SK-N-SH (cell line): ENCODE results near the gene FCHSD2. TPM values are rescaled to one million over a fixed set of nuclear protein-coding genes. Genes with fewer than 3 reads are reported as not detected.

Source experiments
- CTCF ChIA-PET: fragments of 300-600, 350-600 bp; formaldehyde crosslinking; extraction: SDS; loops from one replicate; lab custom pipeline; 2021; lab: Yijun Ruan, JAX
- POLR2A ChIA-PET: fragments of 350-600 bp; sonication (Branson Sonifier 250); formaldehyde crosslinking; extraction: SDS; loops from one replicate; lab custom pipeline; 2020; ENCODE audit warnings: antibody characterized with exemption, inconsistent platforms; lab: Yijun Ruan, JAX
- DNase-seq: peaks from one replicate; pipeline ENCODE4 v3.0.0; 2012
- H2AFZ ChIP-seq: fragments of 200-600 bp; sonication (generic); 2 replicates; pipeline ENCODE4 v1.8.1; 2016; ENCODE audit warnings: antibody characterized with exemption, mild to moderate bottlenecking, low read depth
- H3F3A ChIP-seq: fragments of 200-600 bp; sonication (generic); replicated peaks from 2 replicates; pipeline ENCODE3; 2016; ENCODE audit warnings: antibody characterized with exemption, mild to moderate bottlenecking; ENCODE audit not compliant: insufficient read depth
- H3K27ac ChIP-seq, 2 experiments: fragments of 200-500 bp in 1 of 2; fragments of 200-600 bp in 1 of 2; sonication (Bioruptor generic) in 1 of 2; sonication (generic), shearing (Covaris generic) in 1 of 2; 2 replicates each; pipeline versions ENCODE4 v1.5.1 to v1.6.1; 2014 to 2016; ENCODE audit warnings: low read depth in 2 of 2, inconsistent platforms in 1 of 2, low read length in 1 of 2, mild to moderate bottlenecking in 1 of 2, mixed read lengths in 1 of 2
- H3K27me3 ChIP-seq: fragments of 200-600 bp; sonication (generic), shearing (Covaris generic); 2 replicates; pipeline ENCODE4 v1.6.1; 2016; ENCODE audit warnings: mixed run types; ENCODE audit not compliant: insufficient read depth
- H3K36me3 ChIP-seq, 2 experiments: fragments of 200-500 bp in 1 of 2; fragments of 200-600 bp in 1 of 2; sonication (Bioruptor generic) in 1 of 2; sonication (generic) in 1 of 2; replicated peaks in 1 of 2; 2 replicates each; pipeline versions ENCODE3 to v1.5.1; 2014 to 2016; ENCODE audit warnings: low read length in 1 of 2, mild to moderate bottlenecking in 1 of 2; ENCODE audit not compliant: insufficient read depth in 2 of 2, control insufficient read depth in 1 of 2
- H3K4me1 ChIP-seq, 2 experiments: fragments of 200-500 bp in 1 of 2; fragments of 200-600 bp in 1 of 2; sonication (Bioruptor generic) in 1 of 2; sonication (generic), shearing (Covaris generic) in 1 of 2; 2 replicates each; pipeline versions ENCODE4 v1.5.1 to v1.6.1; 2014 to 2016; ENCODE audit warnings: low read depth in 1 of 2, low read length in 1 of 2, mixed run types in 1 of 2; ENCODE audit not compliant: insufficient read depth in 2 of 2, control insufficient read depth in 1 of 2
- H3K4me2 ChIP-seq: fragments of 200-600 bp; sonication (generic), shearing (Covaris generic); 2 replicates; pipeline ENCODE4 v1.6.1; 2017; ENCODE audit warnings: mixed run types
- H3K4me3 ChIP-seq, 2 experiments: fragments of 200-500 bp in 1 of 2; fragments of 200-600 bp in 1 of 2; sonication (Bioruptor generic) in 1 of 2; sonication (generic), shearing (Covaris generic) in 1 of 2; 2 replicates each; pipeline versions ENCODE4 v1.5.1 to v1.8.1; 2014 to 2016; ENCODE audit warnings: low read depth in 2 of 2, inconsistent platforms in 1 of 2, low read length in 1 of 2, mild to moderate bottlenecking in 1 of 2, mixed read lengths in 1 of 2, moderate library complexity in 1 of 2
- H3K79me2 ChIP-seq: fragments of 200-600 bp; sonication (generic); 2 replicates; pipeline ENCODE4 v1.8.1; 2017; ENCODE audit warnings: mild to moderate bottlenecking; ENCODE audit not compliant: insufficient read depth
- H3K9ac ChIP-seq: fragments of 200-600 bp; sonication (generic); 2 replicates; pipeline ENCODE4 v1.6.1; 2017; ENCODE audit warnings: mixed run types
- H3K9me2 ChIP-seq: fragments of 200-600 bp; sonication (generic); 2 replicates; pipeline ENCODE4 v1.6.1; 2017; ENCODE audit warnings: mixed run types
- H3K9me3 ChIP-seq: fragments of 200-600 bp; sonication (generic); 2 replicates; pipeline ENCODE4 v1.6.1; 2017; ENCODE audit warnings: mixed run types, mild to moderate bottlenecking, moderate library complexity
- H4K20me1 ChIP-seq: fragments of 200-600 bp; sonication (generic); 2 replicates; pipeline ENCODE4 v1.6.1; 2017; ENCODE audit warnings: mild to moderate bottlenecking, mixed run types; ENCODE audit not compliant: insufficient read depth
- CHD2 ChIP-seq: fragments of 150-350 bp; IDR thresholded peaks from 2 replicates; pipeline ENCODE4 v1.6.1; 2018; ENCODE audit warnings: low read length; ENCODE audit not compliant: partially characterized antibody
- ELF1 ChIP-seq: IDR thresholded peaks from 2 replicates; pipeline ENCODE4 v1.4.0; 2012
- EP300 ChIP-seq, 2 experiments: IDR thresholded peaks; 2 replicates each; pipeline versions ENCODE4 v1.4.0 to v1.6.1; 2012; ENCODE audit warnings: borderline replicate concordance in 1 of 2, low read depth in 1 of 2, low read length in 1 of 2
- EZH2phosphoT487 ChIP-seq: fragments of 200-600 bp; sonication (generic); IDR thresholded peaks from 2 replicates; pipeline ENCODE4 v1.6.1; 2017; ENCODE audit warnings: low read depth, mixed run types, mild to moderate bottlenecking, antibody characterized with exemption, moderate library complexity, borderline replicate concordance
- FOSL2 ChIP-seq: IDR thresholded peaks from 2 replicates; pipeline ENCODE4 v1.4.0; 2012; ENCODE audit warnings: low read depth, mild to moderate bottlenecking, moderate library complexity, borderline replicate concordance
- FOXM1 ChIP-seq: IDR thresholded peaks from 2 replicates; pipeline ENCODE4 v1.4.0; 2012; ENCODE audit warnings: low read depth, mild to moderate bottlenecking
- GABPA ChIP-seq: IDR thresholded peaks from 2 replicates; pipeline ENCODE4 v1.4.0; 2012; ENCODE audit warnings: low read depth, mild to moderate bottlenecking
- JUND ChIP-seq: IDR thresholded peaks from 2 replicates; pipeline ENCODE4 v1.4.0; 2012
- MEF2A ChIP-seq: IDR thresholded peaks from 2 replicates; pipeline ENCODE4 v1.4.0; 2012; ENCODE audit warnings: low read depth, borderline replicate concordance
- MXI1 ChIP-seq: IDR thresholded peaks from 2 replicates; pipeline ENCODE4 v1.6.1; 2012; ENCODE audit warnings: mild to moderate bottlenecking, low read depth, low read length, improper control_type of control experiment
- RCOR1 ChIP-seq: fragments of 150-350 bp; IDR thresholded peaks from 2 replicates; pipeline ENCODE4 v1.6.1; 2017; ENCODE audit warnings: antibody characterized with exemption, low read length
- SIN3A ChIP-seq: IDR thresholded peaks from 2 replicates; pipeline ENCODE4 v1.6.1; 2012; ENCODE audit warnings: low read depth, mild to moderate bottlenecking, low read length, moderate library complexity, borderline replicate concordance
- YY1 ChIP-seq: IDR thresholded peaks from 2 replicates; pipeline ENCODE4 v1.4.0; 2012; ENCODE audit warnings: low read depth, mild to moderate bottlenecking
- WGBS: methylation state at CpG from one replicate; pipeline ENCODE4 v1.1.6; 2017; ENCODE audit warnings: low lambda C conversion rate; 5-methylcytosine and 5-hydroxymethylcytosine counted together
- polyA plus RNA-seq, 3 experiments: library from polyadenylated mRNA; depleted of rRNA; stranded (reverse); fragments of >200 nt; gene quantifications; 2 replicates each; pipeline ENCODE4 v1.2.3, GENCODE V29; 2012
- TF ChIP-seq, protein P1 (sequence below): IDR thresholded peaks from 2 replicates; pipeline ENCODE4; 2012
- TF ChIP-seq, protein P2 (sequence below): IDR thresholded peaks from 2 replicates; pipeline ENCODE4 v1.4.0; 2012; ENCODE audit warnings: low read depth
- TF ChIP-seq, protein P3 (sequence below): fragments of 200-600 bp; sonication (generic); IDR thresholded peaks from 2 replicates; pipeline ENCODE4 v1.6.1; 2017; ENCODE audit warnings: antibody characterized with exemption, mild to moderate bottlenecking, moderate library complexity
- TF ChIP-seq, protein P4 (sequence below): IDR thresholded peaks from 2 replicates; pipeline ENCODE4 v1.6.1; 2012; ENCODE audit warnings: mild to moderate bottlenecking, low read depth, low read length, moderate library complexity
- TF ChIP-seq, protein P5 (sequence below): IDR thresholded peaks from 2 replicates; pipeline ENCODE4 v1.4.0; 2012; ENCODE audit warnings: low read depth, borderline replicate concordance
- TF ChIP-seq, protein P6 (sequence below): fragments of 150-350 bp; IDR thresholded peaks from 2 replicates; pipeline ENCODE4 v1.6.1; 2017; ENCODE audit warnings: antibody characterized with exemption, low read length, low read depth, borderline replicate concordance
- TF ChIP-seq, protein P7 (sequence below): IDR thresholded peaks from 2 replicates; pipeline ENCODE4 v1.4.0; 2012; ENCODE audit warnings: low read depth, borderline replicate concordance

The FCHSD2 gene
- polyA plus RNA-seq, 1 of the 3 experiments (the other 2 are of a cell fraction) = 10.4 TPM

DNA sequence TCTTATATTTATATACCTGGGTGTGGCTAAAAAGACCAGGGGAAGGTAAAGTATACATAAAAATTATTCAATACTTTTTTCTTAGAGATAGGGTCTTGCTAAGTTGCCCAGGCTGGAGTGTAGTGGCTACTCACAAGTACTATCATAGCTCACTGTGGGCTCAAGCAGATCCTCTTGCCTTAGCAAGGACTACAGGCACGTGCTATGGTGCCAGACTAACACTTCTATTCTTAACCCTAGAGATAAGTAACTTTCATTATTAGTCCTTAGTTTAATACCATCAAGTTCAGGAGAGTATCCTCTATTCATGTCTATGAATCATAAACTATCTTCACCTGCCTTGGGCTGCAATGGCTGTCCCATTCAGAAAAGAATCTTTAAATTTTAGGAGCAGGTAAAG lies 11.9 kb downstream of the FCHSD2 start (continued):
- TF ChIP-seq SIN3A (no peak), MEF2A (no peak), FOXM1 (no peak), ELF1 (no peak), RCOR1 (no peak), YY1 (no peak), JUND (no peak)
- TF ChIP-seq, protein P1, sequence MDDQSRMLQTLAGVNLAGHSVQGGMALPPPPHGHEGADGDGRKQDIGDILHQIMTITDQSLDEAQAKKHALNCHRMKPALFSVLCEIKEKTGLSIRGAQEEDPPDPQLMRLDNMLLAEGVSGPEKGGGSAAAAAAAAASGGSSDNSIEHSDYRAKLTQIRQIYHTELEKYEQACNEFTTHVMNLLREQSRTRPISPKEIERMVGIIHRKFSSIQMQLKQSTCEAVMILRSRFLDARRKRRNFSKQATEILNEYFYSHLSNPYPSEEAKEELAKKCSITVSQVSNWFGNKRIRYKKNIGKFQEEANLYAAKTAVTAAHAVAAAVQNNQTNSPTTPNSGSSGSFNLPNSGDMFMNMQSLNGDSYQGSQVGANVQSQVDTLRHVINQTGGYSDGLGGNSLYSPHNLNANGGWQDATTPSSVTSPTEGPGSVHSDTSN = no peak

DNA sequence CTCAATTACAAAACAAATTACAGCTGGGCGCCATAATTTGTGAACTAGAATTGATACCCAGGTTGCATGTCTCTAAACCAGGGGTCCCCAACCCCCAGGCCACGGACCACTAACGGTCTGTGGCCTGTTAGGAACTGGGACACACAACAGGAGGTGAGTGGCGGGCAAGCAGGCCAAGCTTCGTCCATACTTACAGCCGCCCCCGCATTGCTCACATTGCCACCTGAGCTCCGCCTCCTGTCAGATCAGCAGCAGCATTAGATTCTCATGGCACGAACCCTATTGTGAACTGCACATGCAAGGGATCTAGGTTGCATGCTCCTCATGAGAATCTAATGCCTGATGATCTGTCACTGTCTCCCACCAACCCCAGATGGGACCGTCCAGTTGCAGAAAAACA lies 12.9 kb downstream of the FCHSD2 start:
- peaks cover 50% of the 10 kb centered on the region for H3K79me2 ChIP-seq
- H3K27me3 ChIP-seq = no peaks in the 10 kb centered on the region
- POLR2A ChIA-PET = no interaction called here
- no peak overlapping the region for H2AFZ ChIP-seq
- TF ChIP-seq GABPA (no peak), EZH2phosphoT487 (no peak), MXI1 (no peak), CHD2 (no peak), JUND (no peak), SIN3A (no peak), FOSL2 (no peak), ELF1 (no peak), EP300 (IDR thresholded peaks at IDR 0.05; ENCODE audit: borderline replicate concordance in 1 of 2, low read depth in 1 of 2, low read length in 1 of 2) (no peak)
- TF ChIP-seq, protein P2, sequence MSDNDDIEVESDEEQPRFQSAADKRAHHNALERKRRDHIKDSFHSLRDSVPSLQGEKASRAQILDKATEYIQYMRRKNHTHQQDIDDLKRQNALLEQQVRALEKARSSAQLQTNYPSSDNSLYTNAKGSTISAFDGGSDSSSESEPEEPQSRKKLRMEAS = no peak
- TF ChIP-seq, protein P3, sequence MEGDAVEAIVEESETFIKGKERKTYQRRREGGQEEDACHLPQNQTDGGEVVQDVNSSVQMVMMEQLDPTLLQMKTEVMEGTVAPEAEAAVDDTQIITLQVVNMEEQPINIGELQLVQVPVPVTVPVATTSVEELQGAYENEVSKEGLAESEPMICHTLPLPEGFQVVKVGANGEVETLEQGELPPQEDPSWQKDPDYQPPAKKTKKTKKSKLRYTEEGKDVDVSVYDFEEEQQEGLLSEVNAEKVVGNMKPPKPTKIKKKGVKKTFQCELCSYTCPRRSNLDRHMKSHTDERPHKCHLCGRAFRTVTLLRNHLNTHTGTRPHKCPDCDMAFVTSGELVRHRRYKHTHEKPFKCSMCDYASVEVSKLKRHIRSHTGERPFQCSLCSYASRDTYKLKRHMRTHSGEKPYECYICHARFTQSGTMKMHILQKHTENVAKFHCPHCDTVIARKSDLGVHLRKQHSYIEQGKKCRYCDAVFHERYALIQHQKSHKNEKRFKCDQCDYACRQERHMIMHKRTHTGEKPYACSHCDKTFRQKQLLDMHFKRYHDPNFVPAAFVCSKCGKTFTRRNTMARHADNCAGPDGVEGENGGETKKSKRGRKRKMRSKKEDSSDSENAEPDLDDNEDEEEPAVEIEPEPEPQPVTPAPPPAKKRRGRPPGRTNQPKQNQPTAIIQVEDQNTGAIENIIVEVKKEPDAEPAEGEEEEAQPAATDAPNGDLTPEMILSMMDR = no peak
- TF ChIP-seq, protein P4, sequence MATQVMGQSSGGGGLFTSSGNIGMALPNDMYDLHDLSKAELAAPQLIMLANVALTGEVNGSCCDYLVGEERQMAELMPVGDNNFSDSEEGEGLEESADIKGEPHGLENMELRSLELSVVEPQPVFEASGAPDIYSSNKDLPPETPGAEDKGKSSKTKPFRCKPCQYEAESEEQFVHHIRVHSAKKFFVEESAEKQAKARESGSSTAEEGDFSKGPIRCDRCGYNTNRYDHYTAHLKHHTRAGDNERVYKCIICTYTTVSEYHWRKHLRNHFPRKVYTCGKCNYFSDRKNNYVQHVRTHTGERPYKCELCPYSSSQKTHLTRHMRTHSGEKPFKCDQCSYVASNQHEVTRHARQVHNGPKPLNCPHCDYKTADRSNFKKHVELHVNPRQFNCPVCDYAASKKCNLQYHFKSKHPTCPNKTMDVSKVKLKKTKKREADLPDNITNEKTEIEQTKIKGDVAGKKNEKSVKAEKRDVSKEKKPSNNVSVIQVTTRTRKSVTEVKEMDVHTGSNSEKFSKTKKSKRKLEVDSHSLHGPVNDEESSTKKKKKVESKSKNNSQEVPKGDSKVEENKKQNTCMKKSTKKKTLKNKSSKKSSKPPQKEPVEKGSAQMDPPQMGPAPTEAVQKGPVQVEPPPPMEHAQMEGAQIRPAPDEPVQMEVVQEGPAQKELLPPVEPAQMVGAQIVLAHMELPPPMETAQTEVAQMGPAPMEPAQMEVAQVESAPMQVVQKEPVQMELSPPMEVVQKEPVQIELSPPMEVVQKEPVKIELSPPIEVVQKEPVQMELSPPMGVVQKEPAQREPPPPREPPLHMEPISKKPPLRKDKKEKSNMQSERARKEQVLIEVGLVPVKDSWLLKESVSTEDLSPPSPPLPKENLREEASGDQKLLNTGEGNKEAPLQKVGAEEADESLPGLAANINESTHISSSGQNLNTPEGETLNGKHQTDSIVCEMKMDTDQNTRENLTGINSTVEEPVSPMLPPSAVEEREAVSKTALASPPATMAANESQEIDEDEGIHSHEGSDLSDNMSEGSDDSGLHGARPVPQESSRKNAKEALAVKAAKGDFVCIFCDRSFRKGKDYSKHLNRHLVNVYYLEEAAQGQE = no peak
- TF ChIP-seq, protein P5, sequence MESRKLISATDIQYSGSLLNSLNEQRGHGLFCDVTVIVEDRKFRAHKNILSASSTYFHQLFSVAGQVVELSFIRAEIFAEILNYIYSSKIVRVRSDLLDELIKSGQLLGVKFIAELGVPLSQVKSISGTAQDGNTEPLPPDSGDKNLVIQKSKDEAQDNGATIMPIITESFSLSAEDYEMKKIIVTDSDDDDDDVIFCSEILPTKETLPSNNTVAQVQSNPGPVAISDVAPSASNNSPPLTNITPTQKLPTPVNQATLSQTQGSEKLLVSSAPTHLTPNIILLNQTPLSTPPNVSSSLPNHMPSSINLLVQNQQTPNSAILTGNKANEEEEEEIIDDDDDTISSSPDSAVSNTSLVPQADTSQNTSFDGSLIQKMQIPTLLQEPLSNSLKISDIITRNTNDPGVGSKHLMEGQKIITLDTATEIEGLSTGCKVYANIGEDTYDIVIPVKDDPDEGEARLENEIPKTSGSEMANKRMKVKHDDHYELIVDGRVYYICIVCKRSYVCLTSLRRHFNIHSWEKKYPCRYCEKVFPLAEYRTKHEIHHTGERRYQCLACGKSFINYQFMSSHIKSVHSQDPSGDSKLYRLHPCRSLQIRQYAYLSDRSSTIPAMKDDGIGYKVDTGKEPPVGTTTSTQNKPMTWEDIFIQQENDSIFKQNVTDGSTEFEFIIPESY = no peak
- TF ChIP-seq, protein P6, sequence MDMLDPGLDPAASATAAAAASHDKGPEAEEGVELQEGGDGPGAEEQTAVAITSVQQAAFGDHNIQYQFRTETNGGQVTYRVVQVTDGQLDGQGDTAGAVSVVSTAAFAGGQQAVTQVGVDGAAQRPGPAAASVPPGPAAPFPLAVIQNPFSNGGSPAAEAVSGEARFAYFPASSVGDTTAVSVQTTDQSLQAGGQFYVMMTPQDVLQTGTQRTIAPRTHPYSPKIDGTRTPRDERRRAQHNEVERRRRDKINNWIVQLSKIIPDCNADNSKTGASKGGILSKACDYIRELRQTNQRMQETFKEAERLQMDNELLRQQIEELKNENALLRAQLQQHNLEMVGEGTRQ = no peak
- TF ChIP-seq, protein P7, sequence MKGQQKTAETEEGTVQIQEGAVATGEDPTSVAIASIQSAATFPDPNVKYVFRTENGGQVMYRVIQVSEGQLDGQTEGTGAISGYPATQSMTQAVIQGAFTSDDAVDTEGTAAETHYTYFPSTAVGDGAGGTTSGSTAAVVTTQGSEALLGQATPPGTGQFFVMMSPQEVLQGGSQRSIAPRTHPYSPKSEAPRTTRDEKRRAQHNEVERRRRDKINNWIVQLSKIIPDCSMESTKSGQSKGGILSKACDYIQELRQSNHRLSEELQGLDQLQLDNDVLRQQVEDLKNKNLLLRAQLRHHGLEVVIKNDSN = no peak
- H3F3A ChIP-seq = no peaks in the 10 kb centered on the region
- H3K4me1 ChIP-seq = no peaks in the 10 kb centered on the region; a peak in 2 of 4 replicates
- H3K9ac ChIP-seq = no peak overlapping the region
- H3K36me3 ChIP-seq = peaks cover 4 to 27% of the 10 kb centered on the region in 2 experiments
- DNase-seq = no peak
- H3K9me3 ChIP-seq = peaks cover 10% of the 10 kb centered on the region; the same call in 1 of the 2 replicates
- H4K20me1 ChIP-seq = no peaks in the 10 kb centered on the region
- no peak overlapping the region for H3K27ac ChIP-seq
- WGBS = 99% methylated on average over 10 of the region's 10 CpGs
- no peak overlapping the region for H3K4me2 ChIP-seq
- H3K9me2 ChIP-seq = no peaks in the 10 kb centered on the region
- no peak overlapping the region for H3K4me3 ChIP-seq
- CTCF ChIA-PET = interaction anchor here (0.6 to 1.0 kb wide), 3 partner anchors 14 to 232 kb away, joined by 3 to 4 read pairs (median 4); no protein-coding TSS in a partner anchor
